ENCODE results near the gene RTL5. TPM values are rescaled to one million over a fixed set of nuclear protein-coding genes. Genes with fewer than 3 reads are reported as not detected.
"Not testable (repeated sequence)": the region's sequence is repeated elsewhere in the genome, so short reads cannot be mapped to it uniquely, and the experiment has no call there.

The RTL5 gene
- polyA plus RNA-seq (2013) = 9.6 TPM

GRCh38 chrX:72131317-72132294 is at the start of gene RTL5:
Gene RTL5 (minus strand): TSS chrX:72131915.
- Histone ChIP-seq H3K9me3 (ENCODE audit: control extremely low read depth in 1 of 5, control insufficient read depth in 4 of 5, insufficient read depth in 2 of 5, low read depth in 1 of 5, low read length in 4 of 5) (no peaks in the 10 kb centered on the region), H3K27me3 (replicated peaks in 2 of 5; ENCODE audit: control insufficient read depth in 4 of 5, insufficient read depth in 5 of 5, low read length in 4 of 5) (peaks cover 0 to 56% (median 0%) of the 10 kb centered on the region in 5 experiments), H3K27ac (ENCODE audit: insufficient read depth in 1 of 2, low read depth in 1 of 2, low read length in 2 of 2, poor library complexity in 1 of 2, severe bottlenecking in 2 of 2) (no peak within 1 kb of the TSS), H3K4me3 (ENCODE audit: control insufficient read depth in 1 of 7, extremely low read depth in 1 of 7, insufficient read depth in 4 of 7, low read depth in 2 of 7, low read length in 6 of 7) (peak within 1 kb of the TSS in 6 of 7 experiments; percentile 15 to 65 (median 36)), H3K4me1 (ENCODE audit: control extremely low read depth in 1 of 4, control insufficient read depth in 4 of 4, insufficient read depth in 4 of 4, low read length in 3 of 4) (peaks cover 7 to 38% (median 17%) of the 10 kb centered on the region in 4 experiments), H3K36me3 (ENCODE audit: control insufficient read depth in 4 of 4, insufficient read depth in 4 of 4, low read length in 3 of 4) (peaks cover 0 to 16% (median 7%) of the 10 kb centered on the region in 4 experiments)
- ChIA-PET CTCF (interaction anchor here (0.7 to 10.1 kb wide), 7 partner anchors 9 to 133 kb away, joined by 3 to 127 read pairs (median 4); no protein-coding TSS in a partner anchor), POLR2A (interaction anchor here (0.6 to 1.1 kb wide), 3 partner anchors 10 to 224 kb away, joined by 3 to 4 read pairs (median 3); no protein-coding TSS in a partner anchor)
- DNase-seq = peak; percentile 69 to 85 (median 82)
- WGBS (ENCODE audit: insufficient coverage) = 26% methylated on average over 95 of the region's 106 CpGs

GRCh38 chrX:72180539-72180938 is 48.8 kb upstream of the RTL5 start:
- CTCF ChIA-PET = interaction anchor here (0.9 kb wide), 1 partner anchor 66 kb away, joined by 3 read pairs; no protein-coding TSS in a partner anchor
- peak in 1 of 3 donors; percentile 0 for DNase-seq
- H3K4me1 ChIP-seq (ENCODE audit: control extremely low read depth in 1 of 4, control insufficient read depth in 4 of 4, insufficient read depth in 4 of 4, low read length in 3 of 4) = peaks cover 4 to 16% (median 12%) of the 10 kb centered on the region in 4 experiments
- H3K9me3 ChIP-seq (ENCODE audit: control extremely low read depth in 1 of 5, control insufficient read depth in 4 of 5, insufficient read depth in 2 of 5, low read depth in 1 of 5, low read length in 4 of 5) = no peaks in the 10 kb centered on the region
- peaks cover 0 to under 1% (median 0%) of the 10 kb centered on the region in 4 experiments for H3K36me3 ChIP-seq (ENCODE audit: control insufficient read depth in 4 of 4, insufficient read depth in 4 of 4, low read length in 3 of 4)
- H3K27ac ChIP-seq (ENCODE audit: insufficient read depth in 1 of 2, low read depth in 1 of 2, low read length in 2 of 2, poor library complexity in 1 of 2, severe bottlenecking in 2 of 2) = peak overlapping the region in 1 of 2 experiments; percentile 87
- WGBS (ENCODE audit: insufficient coverage) = 50% methylated on average over 1 of the region's 1 CpG
- POLR2A ChIA-PET = no interaction called here
- peak overlapping the region in 5 of 7 experiments; percentile 59 to 93 (median 90) for H3K4me3 ChIP-seq (ENCODE audit: control insufficient read depth in 1 of 7, extremely low read depth in 1 of 7, insufficient read depth in 4 of 7, low read depth in 2 of 7, low read length in 6 of 7)
- H3K27me3 ChIP-seq (replicated peaks in 2 of 5; ENCODE audit: control insufficient read depth in 4 of 5, insufficient read depth in 5 of 5, low read length in 4 of 5) = peaks cover 0 to 14% (median 0%) of the 10 kb centered on the region in 5 experiments

GRCh38 chrX:72176981-72177380 is 45.3 kb upstream of the RTL5 start:
- CTCF ChIA-PET = no interaction called here
- WGBS (ENCODE audit: insufficient coverage) = 95% methylated on average over 2 of the region's 2 CpGs

GRCh38 chrX:72176289-72176688 is 44.6 kb upstream of the RTL5 start:
- H3K27ac ChIP-seq (ENCODE audit: insufficient read depth in 1 of 2, low read depth in 1 of 2, low read length in 2 of 2, poor library complexity in 1 of 2, severe bottlenecking in 2 of 2); POLR2A ChIA-PET; H3K4me3 ChIP-seq (ENCODE audit: control insufficient read depth in 1 of 7, extremely low read depth in 1 of 7, insufficient read depth in 4 of 7, low read depth in 2 of 7, low read length in 6 of 7); H3K4me1 ChIP-seq (ENCODE audit: control extremely low read depth in 1 of 4, control insufficient read depth in 4 of 4, insufficient read depth in 4 of 4, low read length in 3 of 4); H3K36me3 ChIP-seq (ENCODE audit: control insufficient read depth in 4 of 4, insufficient read depth in 4 of 4, low read length in 3 of 4); H3K9me3 ChIP-seq (ENCODE audit: control extremely low read depth in 1 of 5, control insufficient read depth in 4 of 5, insufficient read depth in 2 of 5, low read depth in 1 of 5, low read length in 4 of 5); CTCF ChIA-PET; DNase-seq; H3K27me3 ChIP-seq (replicated peaks in 2 of 5; ENCODE audit: control insufficient read depth in 4 of 5, insufficient read depth in 5 of 5, low read length in 4 of 5): not testable (repeated sequence)
- WGBS (ENCODE audit: insufficient coverage) = no CpG with 5 or more reads among the region's 5 CpGs

More at GRCh38 chrX:72176981-72177380, 45.3 kb upstream of the RTL5 start:
- Histone ChIP-seq H3K4me3 (ENCODE audit: control insufficient read depth in 1 of 7, extremely low read depth in 1 of 7, insufficient read depth in 4 of 7, low read depth in 2 of 7, low read length in 6 of 7) (no peak overlapping the region), H3K27me3 (replicated peaks in 2 of 5; ENCODE audit: control insufficient read depth in 4 of 5, insufficient read depth in 5 of 5, low read length in 4 of 5) (peaks cover 0 to 14% (median 0%) of the 10 kb centered on the region in 5 experiments), H3K27ac (ENCODE audit: insufficient read depth in 1 of 2, low read depth in 1 of 2, low read length in 2 of 2, poor library complexity in 1 of 2, severe bottlenecking in 2 of 2) (no peak overlapping the region), H3K36me3 (ENCODE audit: control insufficient read depth in 4 of 4, insufficient read depth in 4 of 4, low read length in 3 of 4) (no peaks in the 10 kb centered on the region), H3K9me3 (ENCODE audit: control extremely low read depth in 1 of 5, control insufficient read depth in 4 of 5, insufficient read depth in 2 of 5, low read depth in 1 of 5, low read length in 4 of 5) (no peaks in the 10 kb centered on the region), H3K4me1 (ENCODE audit: control extremely low read depth in 1 of 4, control insufficient read depth in 4 of 4, insufficient read depth in 4 of 4, low read length in 3 of 4) (peaks cover 0 to 10% (median 4%) of the 10 kb centered on the region in 4 experiments)
- no peak for DNase-seq
- POLR2A ChIA-PET = no interaction called here

GRCh38 chrX:72169008-72169728 is 37.5 kb upstream of the RTL5 start:
- ChIA-PET CTCF (no interaction called here), POLR2A (no interaction called here)
- peaks cover 0 to 10% (median 0%) of the 10 kb centered on the region in 5 experiments for H3K27me3 ChIP-seq (replicated peaks in 2 of 5; ENCODE audit: control insufficient read depth in 4 of 5, insufficient read depth in 5 of 5, low read length in 4 of 5)
- H3K27ac ChIP-seq (ENCODE audit: insufficient read depth in 1 of 2, low read depth in 1 of 2, low read length in 2 of 2, poor library complexity in 1 of 2, severe bottlenecking in 2 of 2) = no peak overlapping the region
- H3K4me1 ChIP-seq (ENCODE audit: control extremely low read depth in 1 of 4, control insufficient read depth in 4 of 4, insufficient read depth in 4 of 4, low read length in 3 of 4) = no peaks in the 10 kb centered on the region
- no peaks in the 10 kb centered on the region for H3K9me3 ChIP-seq (ENCODE audit: control extremely low read depth in 1 of 5, control insufficient read depth in 4 of 5, insufficient read depth in 2 of 5, low read depth in 1 of 5, low read length in 4 of 5)
- peak; percentile 14 to 64 (median 63) for DNase-seq
- peak overlapping the region in 1 of 7 experiments; percentile 33 for H3K4me3 ChIP-seq (ENCODE audit: control insufficient read depth in 1 of 7, extremely low read depth in 1 of 7, insufficient read depth in 4 of 7, low read depth in 2 of 7, low read length in 6 of 7)
- 50% methylated on average over 1 of the region's 6 CpGs for WGBS (ENCODE audit: insufficient coverage)
- no peaks in the 10 kb centered on the region for H3K36me3 ChIP-seq (ENCODE audit: control insufficient read depth in 4 of 4, insufficient read depth in 4 of 4, low read length in 3 of 4)

GRCh38 chrX:72165551-72165950 is 33.8 kb upstream of the RTL5 start:
- WGBS (ENCODE audit: insufficient coverage) = 80% methylated on average over 2 of the region's 4 CpGs
- CTCF ChIA-PET = no interaction called here
- H3K4me3 ChIP-seq (ENCODE audit: control insufficient read depth in 1 of 7, extremely low read depth in 1 of 7, insufficient read depth in 4 of 7, low read depth in 2 of 7, low read length in 6 of 7) = no peak overlapping the region

More at GRCh38 chrX:72165551-72165950, 33.8 kb upstream of the RTL5 start:
- Histone ChIP-seq H3K36me3 (ENCODE audit: control insufficient read depth in 4 of 4, insufficient read depth in 4 of 4, low read length in 3 of 4) (no peaks in the 10 kb centered on the region), H3K4me1 (ENCODE audit: control extremely low read depth in 1 of 4, control insufficient read depth in 4 of 4, insufficient read depth in 4 of 4, low read length in 3 of 4) (no peaks in the 10 kb centered on the region), H3K27ac (ENCODE audit: insufficient read depth in 1 of 2, low read depth in 1 of 2, low read length in 2 of 2, poor library complexity in 1 of 2, severe bottlenecking in 2 of 2) (no peak overlapping the region), H3K27me3 (replicated peaks in 2 of 5; ENCODE audit: control insufficient read depth in 4 of 5, insufficient read depth in 5 of 5, low read length in 4 of 5) (peaks cover 0 to 13% (median 0%) of the 10 kb centered on the region in 5 experiments), H3K9me3 (ENCODE audit: control extremely low read depth in 1 of 5, control insufficient read depth in 4 of 5, insufficient read depth in 2 of 5, low read depth in 1 of 5, low read length in 4 of 5) (no peaks in the 10 kb centered on the region)
- POLR2A ChIA-PET = no interaction called here
- no peak for DNase-seq

Measured in common myeloid progenitor, CD34-positive (primary cell).